ENCODE results near the gene TPRX1.
A peak's percentile ranks its signal among the peaks of the same experiment; 100 is the strongest.
"Not testable (repeated sequence)": the region's sequence is repeated elsewhere in the genome, so short reads cannot be mapped to it uniquely, and the experiment has no call there.

Gene TPRX1, protein sequence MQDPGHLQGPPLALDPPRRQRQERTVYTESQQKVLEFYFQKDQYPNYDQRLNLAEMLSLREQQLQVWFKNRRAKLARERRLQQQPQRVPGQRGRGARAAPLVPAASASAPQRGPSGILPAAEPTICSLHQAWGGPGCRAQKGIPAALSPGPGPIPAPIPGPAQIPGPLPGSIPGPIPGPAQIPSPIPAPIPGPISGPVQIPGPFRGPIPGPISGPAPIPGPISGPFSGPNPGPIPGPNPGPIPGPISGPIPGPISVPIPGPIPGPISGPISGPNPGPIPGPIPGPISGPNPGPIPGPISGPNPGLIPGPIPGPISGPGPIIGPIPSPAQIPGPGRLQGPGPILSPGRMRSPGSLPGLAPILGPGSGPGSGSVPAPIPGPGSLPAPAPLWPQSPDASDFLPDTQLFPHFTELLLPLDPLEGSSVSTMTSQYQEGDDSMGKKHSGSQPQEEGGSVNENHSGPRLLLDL

DNA sequence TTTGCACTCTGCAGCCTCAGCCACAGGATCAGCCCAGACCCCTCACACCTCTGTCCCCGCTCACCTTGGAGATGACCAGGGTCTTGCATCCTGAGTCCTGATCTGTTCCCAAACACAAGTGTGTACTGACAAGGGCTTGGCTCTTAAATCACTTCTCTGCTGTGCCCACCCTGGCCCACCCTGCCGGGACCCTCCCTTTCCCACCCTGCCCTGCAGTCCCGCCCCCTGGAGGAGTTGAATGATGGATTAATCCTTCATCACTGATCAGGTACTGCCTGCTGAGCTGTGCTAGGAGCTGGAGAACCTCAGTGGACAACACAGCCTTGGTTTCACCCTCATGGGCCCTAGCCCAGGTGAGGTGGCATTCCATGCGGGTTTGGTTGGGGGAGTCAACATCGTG, at the start of gene TPRX1:
TSS of gene TPRX1 (minus strand) at position 101 of the 400 bp plus-strand sequence. CDS start at position 89, 12 bp downstream.
- not testable (repeated sequence) for DNase-seq

- no peak for DNase-seq
These were observed 48.7 kb upstream of the TPRX1 start for GRCh38 chr19:47853003-47853402.

GRCh38 chr19:47848823-47849473, 44.6 kb upstream of the TPRX1 start:
- no peak for DNase-seq

DNA sequence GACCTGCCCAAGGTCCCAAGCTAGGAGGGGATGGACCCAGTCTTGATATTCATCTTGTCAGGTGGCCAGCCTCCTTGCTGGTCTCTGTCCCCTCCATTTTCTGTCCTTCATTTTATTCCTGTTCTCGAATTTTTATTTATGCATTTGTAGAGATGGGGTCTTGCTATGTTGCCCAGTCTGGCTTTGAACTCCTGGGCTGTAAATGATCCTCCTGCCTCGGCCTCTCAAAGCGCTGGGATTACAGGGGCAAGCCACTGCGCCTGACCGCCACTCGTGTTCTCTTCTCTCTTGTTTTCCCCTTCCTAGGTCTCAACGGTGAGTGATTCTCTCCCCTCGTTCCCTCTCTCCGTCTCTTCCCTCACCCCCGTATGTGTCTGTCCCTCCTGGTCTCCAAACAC, 44.1 kb upstream of the TPRX1 start:
- no peak for DNase-seq

DNA sequence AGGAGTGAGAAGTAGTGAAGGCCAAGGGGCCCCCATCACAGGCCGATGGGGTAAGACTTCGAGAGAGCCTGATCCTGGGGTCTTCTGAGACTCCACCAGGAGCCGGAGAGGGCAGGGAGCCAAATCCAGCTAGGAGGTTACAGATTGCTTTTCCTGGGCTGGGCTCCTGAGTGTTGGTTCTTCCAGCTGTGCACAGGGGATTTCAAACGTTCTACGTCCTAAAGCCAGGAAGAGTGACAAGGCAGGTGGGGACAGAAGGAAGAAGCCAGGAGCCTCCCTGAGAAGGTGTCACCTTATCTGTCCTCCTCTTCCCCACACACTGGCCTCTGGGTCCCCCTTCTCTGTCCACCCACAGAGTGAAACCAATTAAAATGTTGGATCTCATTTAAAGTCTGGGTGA, 38.6 kb upstream of the TPRX1 start:
- no peak for DNase-seq

- no peak for DNase-seq
These were observed 35.6 kb upstream of the TPRX1 start for GRCh38 chr19:47839913-47840312.

DNA sequence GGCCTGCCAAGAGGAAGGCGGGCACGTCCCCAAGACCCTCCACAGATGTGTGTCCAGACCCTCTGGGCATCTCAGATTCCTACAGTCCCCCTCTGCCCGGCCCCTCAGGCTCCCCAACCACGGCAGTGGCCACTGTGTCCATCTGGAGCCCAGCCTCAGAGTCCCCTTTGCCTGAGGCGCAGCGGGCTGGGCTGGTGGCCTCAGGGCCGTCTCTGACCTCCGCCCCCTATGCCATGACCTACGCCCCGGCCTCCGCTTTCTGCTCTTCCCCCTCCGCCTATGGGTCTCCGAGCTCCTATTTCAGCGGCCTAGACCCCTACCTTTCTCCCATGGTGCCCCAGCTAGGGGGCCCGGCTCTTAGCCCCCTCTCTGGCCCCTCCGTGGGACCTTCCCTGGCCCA, 35.1 kb upstream of the TPRX1 start:
- DNase-seq = no peak

DNA sequence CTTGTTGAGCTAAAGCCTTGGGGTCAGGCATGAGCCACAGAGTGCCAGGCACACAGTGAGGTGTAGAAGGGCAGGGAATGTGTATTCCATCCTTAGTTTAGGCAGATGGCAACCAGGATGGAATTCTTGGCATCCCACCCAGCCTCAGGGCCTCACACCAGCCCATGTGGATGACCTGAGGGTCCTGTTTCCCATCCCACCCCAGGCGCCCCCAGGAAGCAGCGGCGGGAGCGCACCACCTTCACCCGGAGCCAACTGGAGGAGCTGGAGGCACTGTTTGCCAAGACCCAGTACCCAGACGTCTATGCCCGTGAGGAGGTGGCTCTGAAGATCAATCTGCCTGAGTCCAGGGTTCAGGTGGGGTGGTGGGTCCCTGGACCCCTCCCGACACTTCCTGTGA, 31.7 kb upstream of the TPRX1 start:
- no peak for DNase-seq

- no peak for DNase-seq
These were observed 28.4 kb upstream of the TPRX1 start for GRCh38 chr19:47832723-47833122.

DNA sequence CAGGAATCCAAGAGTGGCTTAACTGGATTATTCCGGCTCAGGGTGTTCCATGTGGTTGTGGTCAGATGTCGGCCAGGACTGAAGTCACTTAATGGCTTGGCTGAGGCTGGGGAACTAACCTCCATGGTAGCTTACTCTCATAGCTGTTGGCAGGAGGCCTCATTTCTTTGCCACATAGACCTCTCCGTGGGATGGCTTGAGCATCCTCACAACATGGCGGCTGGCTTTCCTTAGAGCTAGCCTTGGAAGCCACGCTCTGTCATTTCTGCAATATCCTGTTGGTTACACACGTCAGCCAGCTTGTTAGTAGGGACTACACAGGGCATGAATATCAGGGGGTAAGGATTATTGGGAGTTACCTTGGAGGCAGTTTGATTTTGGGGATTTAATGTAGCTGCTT, 22.4 kb upstream of the TPRX1 start:
- DNase-seq = no peak

DNA sequence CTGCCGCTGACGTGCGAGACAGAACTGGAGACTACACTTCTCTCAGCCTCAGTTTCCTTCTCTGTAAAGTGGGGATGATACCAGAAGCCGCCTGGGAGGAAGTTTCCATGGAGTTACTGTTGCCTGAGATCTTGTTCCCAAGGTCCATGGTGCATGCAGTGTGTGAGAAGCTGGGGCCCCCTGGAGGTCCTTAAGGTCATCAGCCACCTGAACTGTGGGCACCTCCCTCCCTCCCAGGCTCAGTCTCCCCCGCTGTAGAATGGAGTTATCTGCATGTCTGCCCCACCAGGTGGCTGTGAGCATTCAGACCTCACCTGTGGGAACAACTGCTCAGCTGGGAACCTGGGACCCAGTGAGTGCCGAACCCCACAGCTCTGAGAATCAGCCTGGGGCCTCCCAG, 20.0 kb upstream of the TPRX1 start:
- DNase-seq = no peak

DNA sequence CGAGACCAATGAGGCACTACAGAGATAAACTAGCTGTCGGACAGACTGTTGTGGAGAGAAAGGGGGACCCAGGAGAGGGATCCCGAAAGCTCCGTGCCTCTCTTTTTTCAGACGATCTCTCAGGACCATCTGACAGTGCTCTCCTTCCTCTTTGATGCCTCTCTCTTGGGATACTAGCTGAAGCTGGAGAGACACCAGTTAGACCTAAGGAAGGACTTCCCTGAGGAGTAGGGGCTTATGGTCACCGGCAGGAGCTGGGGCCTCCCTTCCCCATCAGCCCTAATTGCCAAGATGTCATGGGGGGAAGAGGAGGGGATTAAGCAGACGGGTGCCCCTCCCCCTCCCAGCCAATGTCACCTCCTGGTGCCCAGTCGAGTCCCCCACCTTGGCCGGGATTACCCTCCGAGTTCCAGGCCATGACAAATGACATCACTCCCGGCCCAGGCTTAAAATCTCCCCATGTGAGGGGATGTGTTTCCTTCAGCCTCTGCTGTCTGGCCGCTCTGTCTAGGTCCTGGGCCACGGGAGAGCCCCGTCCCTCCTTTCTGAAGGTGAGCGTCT, 17.2 kb upstream of the TPRX1 start, which contains the start of gene CRX:
TSS of gene CRX (plus strand) at position 478 of the 561 bp plus-strand sequence. CDS start 12,507 bp downstream, outside the sequence.
- no peak for DNase-seq

DNA sequence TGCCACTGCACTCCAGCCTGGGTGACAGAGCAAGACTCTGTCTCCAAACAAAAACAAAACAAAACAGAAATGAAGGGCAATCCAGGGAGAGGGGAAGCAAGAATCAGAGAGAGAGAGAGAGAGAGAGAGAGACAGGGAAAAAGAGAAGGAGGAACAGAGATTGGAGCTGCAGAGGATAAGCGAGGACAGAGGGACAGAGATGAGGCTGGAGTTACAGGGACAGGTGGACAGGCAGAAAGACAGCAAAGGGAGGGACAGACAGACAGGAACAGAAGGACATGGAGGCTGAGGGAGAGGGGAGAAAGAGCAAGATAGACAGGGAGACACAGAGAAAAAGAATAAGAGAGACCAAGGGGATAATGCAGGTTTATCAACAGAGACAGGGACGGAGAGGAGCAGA, 16.1 kb upstream of the TPRX1 start:
- no peak for DNase-seq

GRCh38 chr19:47819858-47820257, 15.5 kb upstream of the TPRX1 start:
- DNase-seq = no peak

DNA sequence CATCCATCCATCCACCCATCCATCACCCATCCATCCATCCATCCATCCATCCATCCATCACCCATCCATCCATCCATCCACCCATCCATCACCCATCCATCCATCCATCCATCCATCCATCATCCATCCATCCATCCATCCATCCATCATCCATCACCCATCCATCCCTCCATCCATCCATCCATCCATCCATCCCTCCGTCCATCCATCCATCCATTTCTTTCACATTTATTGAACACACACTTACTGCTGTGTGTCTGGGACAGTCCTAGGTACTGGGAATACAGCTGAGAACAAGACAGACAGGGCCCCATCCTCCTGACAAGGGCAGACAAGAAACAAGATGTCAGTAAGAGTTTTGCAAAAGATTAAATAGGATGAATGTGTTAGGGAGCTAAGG, 13.9 kb upstream of the TPRX1 start:
- not testable (repeated sequence) for DNase-seq

- DNase-seq = not testable (repeated sequence)
These were observed 11.9 kb upstream of the TPRX1 start for GRCh38 chr19:47816270-47816669.

GRCh38 chr19:47813995-47814328, 9.6 kb upstream of the TPRX1 start:
- DNase-seq = no peak

GRCh38 chr19:47813304-47813994, 9.1 kb upstream of the TPRX1 start:
- DNase-seq = peak; percentile 81

- no peak for DNase-seq
These were observed 2.1 kb upstream of the TPRX1 start for GRCh38 chr19:47806435-47806834.

DNA sequence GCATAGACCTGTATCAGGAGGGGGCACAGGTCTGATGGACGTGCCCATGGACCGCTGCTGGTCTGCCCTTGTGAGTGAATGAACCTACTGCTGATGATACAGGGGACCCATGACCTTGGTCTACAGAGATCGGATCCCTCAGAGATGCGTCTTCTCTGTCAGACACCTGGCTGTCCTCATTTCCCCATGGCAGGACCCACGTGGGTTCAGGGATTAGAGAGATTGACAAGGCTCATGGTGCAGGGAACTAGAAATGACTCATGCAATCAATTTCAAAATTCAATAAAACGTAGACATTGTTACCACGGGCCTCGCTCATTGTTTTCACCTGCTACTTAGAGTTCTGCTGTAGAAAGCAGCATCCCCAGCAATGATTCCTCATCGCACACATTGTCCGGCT, 962 bp upstream of the TPRX1 start:
- DNase-seq = no peak

DNA sequence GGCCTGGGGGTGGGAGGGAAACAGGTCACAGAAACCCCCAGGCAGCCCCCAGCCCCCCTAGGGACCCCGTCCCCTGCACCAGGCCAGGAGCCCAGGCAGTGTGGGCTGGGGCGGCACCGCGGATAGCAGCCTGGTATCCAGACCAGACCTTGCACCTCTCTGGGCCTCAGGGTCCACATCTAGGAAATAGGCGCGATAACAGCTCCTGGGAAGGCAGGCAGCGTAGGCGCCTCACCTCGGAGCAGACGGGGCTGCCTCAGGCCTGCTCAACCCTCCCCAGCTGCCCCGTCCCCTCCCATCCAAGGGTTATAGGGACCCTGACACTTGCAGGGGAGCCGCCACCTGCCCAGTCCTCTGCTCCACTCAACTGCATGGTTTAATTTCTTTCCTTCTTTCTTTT, 680 bp downstream of the TPRX1 start:
- DNase-seq = not testable (repeated sequence)

- DNase-seq = not testable (repeated sequence)
These were observed 1.2 kb downstream of the TPRX1 start for GRCh38 chr19:47803148-47803547.

GRCh38 chr19:47802521-47803043, 1.8 kb downstream of the TPRX1 start:
- DNase-seq = no peak

All from right forelimb (tissue), 1 donor.